Measurements from ENCODE around the gene PFKFB3.
"Not testable (repeated sequence)": the region's sequence is repeated elsewhere in the genome, so short reads cannot be mapped to it uniquely, and the experiment has no call there.

PFKFB3 gene
- long read RNA-seq, donor 1, partial matches to known transcripts, result 6 of 6 reads
- long read RNA-seq, donor 1, other reads (novel, unspliced or antisense), result 0 of 6 reads
- long read RNA-seq, donor 2, full-length matches to known transcripts, result 2 of 2 reads
- long read RNA-seq, donor 2, partial matches to known transcripts, result 0 of 2 reads
- long read RNA-seq, donor 2, other reads (novel, unspliced or antisense), result 0 of 2 reads
- long read RNA-seq, donor 3, full-length matches to known transcripts, result 4 of 4 reads
- long read RNA-seq, donor 3, partial matches to known transcripts, result 0 of 4 reads
- long read RNA-seq, donor 3, other reads (novel, unspliced or antisense), result 0 of 4 reads
- long read RNA-seq, donor 4, result 0 reads
- long read RNA-seq, donor 5, result 0 reads
- long read RNA-seq, donor 6, full-length matches to known transcripts, result 4 of 4 reads
- long read RNA-seq, donor 6, partial matches to known transcripts, result 0 of 4 reads
- long read RNA-seq, donor 6, other reads (novel, unspliced or antisense), result 0 of 4 reads
- long read RNA-seq, donor 7, full-length matches to known transcripts, result 2 of 2 reads
- long read RNA-seq, donor 7, partial matches to known transcripts, result 0 of 2 reads
- long read RNA-seq, donor 7, other reads (novel, unspliced or antisense), result 0 of 2 reads
- long read RNA-seq, donor 8, full-length matches to known transcripts, result 7 of 7 reads
- long read RNA-seq, donor 8, partial matches to known transcripts, result 0 of 7 reads
- long read RNA-seq, donor 8, other reads (novel, unspliced or antisense), result 0 of 7 reads

- peak; percentile 97 for DNase-seq
These were observed at the start of gene PFKFB3 for GRCh38 chr10:6202684-6203330. PFKFB3 (plus strand) TSS chr10:6202932; CDS start chr10:6203261, 329 bp downstream.

- no peak for DNase-seq
These were observed 48.9 kb upstream of the PFKFB3 start for GRCh38 chr10:6153845-6154244.

- DNase-seq, result no peak
These were observed 48.2 kb upstream of the PFKFB3 start for GRCh38 chr10:6154566-6154965.

GRCh38 chr10:6158276-6158675 lies 44.5 kb upstream of the PFKFB3 start:
- no peak for DNase-seq

GRCh38 chr10:6161921-6162320 lies 40.8 kb upstream of the PFKFB3 start:
- no peak for DNase-seq

- DNase-seq, result no peak
These were observed 40.0 kb upstream of the PFKFB3 start for GRCh38 chr10:6162589-6163356.

- DNase-seq, result peak; percentile 90
These were observed 39.1 kb upstream of the PFKFB3 start for GRCh38 chr10:6163364-6164270.

- no peak for DNase-seq
These were observed 38.2 kb upstream of the PFKFB3 start for GRCh38 chr10:6164271-6165095.

GRCh38 chr10:6165221-6165725 lies 37.5 kb upstream of the PFKFB3 start:
- no peak for DNase-seq

GRCh38 chr10:6165933-6166332 lies 36.8 kb upstream of the PFKFB3 start:
- not testable (repeated sequence) for DNase-seq

- DNase-seq, result no peak
These were observed 35.3 kb upstream of the PFKFB3 start for GRCh38 chr10:6167456-6167855.

GRCh38 chr10:6168084-6168483 lies 34.6 kb upstream of the PFKFB3 start:
- DNase-seq, result no peak

GRCh38 chr10:6170638-6171037 lies 32.1 kb upstream of the PFKFB3 start:
- no peak for DNase-seq

GRCh38 chr10:6171881-6172695 lies 30.6 kb upstream of the PFKFB3 start:
- DNase-seq, result no peak

- no peak for DNase-seq
These were observed 29.5 kb upstream of the PFKFB3 start for GRCh38 chr10:6173203-6173602.

GRCh38 chr10:6174201-6174874 lies 28.4 kb upstream of the PFKFB3 start:
- DNase-seq, result no peak

GRCh38 chr10:6175329-6176055 lies 27.2 kb upstream of the PFKFB3 start:
- DNase-seq, result no peak
